GM12872 (cell line): ENCODE data around the gene CTDSP2.

Source experiments
- TF ChIP-seq, protein P1 (sequence below): IDR thresholded peaks from 3 replicates; pipeline ENCODE4 v1.5.1; 2011; ENCODE audit warnings: low read depth, mild to moderate bottlenecking, low read length, moderate library complexity; ENCODE audit not compliant: insufficient read depth

Gene CTDSP2

DNA sequence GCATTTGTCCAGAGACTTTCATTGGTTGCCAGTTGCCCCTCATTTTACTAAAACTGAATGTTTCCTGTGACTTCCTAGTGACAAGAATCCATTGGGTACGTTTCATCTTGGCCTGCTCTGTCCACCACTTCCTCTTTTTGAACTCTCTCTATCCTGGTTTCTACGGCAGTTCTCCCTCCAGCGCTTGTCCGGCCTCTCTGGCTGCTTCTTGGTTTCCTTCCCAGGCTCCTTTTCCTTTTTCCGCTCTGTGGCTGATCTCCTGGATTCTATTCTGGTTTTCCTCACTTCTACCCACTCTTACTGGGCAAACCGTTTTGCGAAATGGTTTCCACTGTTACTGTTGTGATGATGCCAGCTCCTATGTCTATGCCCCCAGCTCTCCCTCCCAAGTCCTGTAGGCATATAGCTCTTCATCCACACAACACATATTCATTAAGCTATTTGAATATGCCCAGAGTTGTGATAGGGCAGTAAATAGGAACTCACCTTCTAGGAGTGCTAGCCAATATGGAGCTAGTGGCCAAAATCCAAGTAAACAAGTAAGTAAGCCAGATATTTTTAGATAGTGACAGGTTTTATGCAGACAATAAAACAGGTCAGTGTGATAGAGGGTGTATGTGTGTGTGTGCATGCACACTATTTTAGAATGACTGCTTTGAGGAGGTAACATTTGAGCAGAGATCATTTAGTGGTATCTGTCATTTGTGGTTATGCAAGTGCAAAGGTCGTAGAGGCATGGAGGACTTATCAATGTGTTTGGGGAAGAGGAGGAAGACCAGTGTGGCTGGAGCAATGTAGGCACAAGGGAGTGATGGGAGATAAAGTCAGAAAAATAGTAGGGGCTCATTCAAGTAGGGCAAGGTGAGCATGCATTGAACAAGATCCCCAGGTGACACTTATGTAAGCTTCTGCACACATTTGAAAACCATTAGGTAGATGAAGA, 27.9 kb upstream of the CTDSP2 start:
- TF ChIP-seq, protein P1, sequence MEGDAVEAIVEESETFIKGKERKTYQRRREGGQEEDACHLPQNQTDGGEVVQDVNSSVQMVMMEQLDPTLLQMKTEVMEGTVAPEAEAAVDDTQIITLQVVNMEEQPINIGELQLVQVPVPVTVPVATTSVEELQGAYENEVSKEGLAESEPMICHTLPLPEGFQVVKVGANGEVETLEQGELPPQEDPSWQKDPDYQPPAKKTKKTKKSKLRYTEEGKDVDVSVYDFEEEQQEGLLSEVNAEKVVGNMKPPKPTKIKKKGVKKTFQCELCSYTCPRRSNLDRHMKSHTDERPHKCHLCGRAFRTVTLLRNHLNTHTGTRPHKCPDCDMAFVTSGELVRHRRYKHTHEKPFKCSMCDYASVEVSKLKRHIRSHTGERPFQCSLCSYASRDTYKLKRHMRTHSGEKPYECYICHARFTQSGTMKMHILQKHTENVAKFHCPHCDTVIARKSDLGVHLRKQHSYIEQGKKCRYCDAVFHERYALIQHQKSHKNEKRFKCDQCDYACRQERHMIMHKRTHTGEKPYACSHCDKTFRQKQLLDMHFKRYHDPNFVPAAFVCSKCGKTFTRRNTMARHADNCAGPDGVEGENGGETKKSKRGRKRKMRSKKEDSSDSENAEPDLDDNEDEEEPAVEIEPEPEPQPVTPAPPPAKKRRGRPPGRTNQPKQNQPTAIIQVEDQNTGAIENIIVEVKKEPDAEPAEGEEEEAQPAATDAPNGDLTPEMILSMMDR: no peak

DNA sequence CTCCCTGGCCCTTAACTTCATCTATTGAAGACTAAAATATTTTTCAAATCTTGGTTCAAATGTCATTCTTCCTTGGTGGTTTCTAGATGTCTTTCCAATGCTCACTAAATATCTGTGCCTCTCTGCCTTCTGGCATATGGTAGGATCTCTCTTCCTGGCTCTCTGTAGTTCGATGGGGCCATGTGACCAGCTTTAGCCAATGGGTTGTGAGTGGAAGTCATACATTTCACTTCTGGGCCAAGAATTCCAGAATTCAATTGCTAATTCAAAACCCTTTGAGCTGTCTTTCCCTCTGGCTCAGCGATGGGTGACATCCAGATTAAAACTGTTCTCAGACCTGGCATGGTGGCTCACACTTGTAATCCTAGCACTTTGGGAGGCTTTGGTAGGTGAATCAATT, 25.8 kb upstream of the CTDSP2 start:
- TF ChIP-seq, protein P1: no peak

DNA sequence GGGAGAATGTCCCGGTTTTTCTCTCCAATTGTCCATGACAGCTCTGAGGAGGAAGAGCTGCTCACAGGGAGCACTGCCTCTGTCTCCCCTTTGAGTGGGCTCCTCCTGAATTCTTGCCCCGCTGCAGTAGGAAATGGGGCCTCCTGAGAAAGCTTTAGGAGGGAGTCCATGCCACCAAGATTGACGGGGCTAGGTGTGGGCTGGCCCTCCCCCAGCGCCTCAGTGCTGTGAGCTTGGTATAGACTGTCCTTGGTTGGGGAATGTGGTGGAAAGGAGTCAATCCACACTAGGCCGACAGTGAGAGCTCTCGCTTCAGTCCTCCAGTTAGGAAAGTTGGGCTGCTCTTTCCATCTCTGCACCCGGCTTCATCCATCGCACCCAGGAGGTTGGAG, 23.4 kb upstream of the CTDSP2 start:
- TF ChIP-seq, protein P1: no peak

DNA sequence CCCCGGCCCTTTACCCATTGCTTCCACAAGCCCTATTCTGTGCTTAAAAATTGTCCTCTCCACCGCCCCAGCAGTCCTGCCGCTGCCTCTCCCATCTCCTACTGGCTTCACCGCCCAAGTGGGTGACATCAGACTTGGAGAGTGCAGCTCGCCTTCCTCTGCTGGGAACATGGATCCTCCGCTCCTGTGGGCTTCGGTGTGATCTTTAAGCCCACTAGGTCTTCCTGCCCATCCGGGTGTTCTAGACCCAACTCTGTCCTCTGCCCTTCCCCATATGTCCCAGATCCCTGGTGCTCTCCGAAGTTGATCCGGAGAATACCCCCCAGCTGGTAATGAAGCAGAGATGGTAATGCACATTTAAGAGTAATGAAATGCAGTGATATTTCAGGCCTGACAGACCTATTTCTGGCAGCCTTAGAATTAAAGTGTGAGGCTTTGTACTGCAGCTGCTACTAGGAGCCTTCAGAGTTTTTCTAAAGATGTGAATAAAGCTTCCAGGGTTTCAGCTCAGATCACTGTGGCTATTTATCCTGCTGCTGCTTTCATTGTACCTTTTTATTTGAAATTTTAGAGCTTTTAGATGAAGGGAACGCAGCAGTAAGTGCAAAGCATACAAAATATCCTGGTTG, 22.9 kb upstream of the CTDSP2 start:
- TF ChIP-seq, protein P1: no peak

DNA sequence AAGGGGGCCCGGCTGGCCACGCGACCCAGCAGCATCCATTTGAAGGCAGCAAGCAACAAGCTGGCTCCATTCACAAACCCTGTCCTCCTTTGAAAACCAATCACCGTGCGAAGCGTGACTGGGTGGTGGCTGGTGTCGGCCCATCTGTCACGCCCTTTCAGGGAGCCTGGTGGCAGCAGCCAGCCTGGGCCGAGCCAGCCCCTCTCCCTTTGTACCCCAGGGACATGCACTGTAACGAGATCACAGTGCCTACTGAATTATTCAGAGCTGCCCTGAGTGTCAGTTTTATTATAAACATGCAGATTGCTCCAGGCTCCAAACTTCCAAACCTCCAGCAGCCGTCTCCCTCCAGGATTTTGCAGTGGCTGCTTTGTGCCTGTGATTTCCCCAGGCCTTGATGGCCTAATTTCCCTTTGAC, 22.3 kb upstream of the CTDSP2 start:
- TF ChIP-seq, protein P1: no peak

DNA sequence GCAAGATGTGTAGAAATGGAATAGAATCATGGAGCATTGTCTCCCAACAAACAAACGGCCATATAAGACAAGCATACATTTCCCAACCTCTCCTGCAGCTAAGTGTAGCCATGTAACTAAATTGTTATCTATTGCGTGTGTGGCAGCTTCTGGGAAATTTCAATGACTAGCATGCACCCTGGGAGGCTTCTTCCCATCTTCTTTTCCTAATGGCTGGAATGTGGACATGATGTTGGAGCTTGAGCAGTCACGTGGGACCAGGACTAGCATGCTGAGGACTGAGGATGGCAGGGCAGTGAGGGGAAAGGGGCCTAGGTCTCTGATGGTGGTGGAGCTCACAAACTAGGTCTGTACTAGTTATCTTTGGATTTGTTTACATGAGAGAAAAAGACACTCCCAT, 21.7 kb upstream of the CTDSP2 start:
- TF ChIP-seq, protein P1: no peak

DNA sequence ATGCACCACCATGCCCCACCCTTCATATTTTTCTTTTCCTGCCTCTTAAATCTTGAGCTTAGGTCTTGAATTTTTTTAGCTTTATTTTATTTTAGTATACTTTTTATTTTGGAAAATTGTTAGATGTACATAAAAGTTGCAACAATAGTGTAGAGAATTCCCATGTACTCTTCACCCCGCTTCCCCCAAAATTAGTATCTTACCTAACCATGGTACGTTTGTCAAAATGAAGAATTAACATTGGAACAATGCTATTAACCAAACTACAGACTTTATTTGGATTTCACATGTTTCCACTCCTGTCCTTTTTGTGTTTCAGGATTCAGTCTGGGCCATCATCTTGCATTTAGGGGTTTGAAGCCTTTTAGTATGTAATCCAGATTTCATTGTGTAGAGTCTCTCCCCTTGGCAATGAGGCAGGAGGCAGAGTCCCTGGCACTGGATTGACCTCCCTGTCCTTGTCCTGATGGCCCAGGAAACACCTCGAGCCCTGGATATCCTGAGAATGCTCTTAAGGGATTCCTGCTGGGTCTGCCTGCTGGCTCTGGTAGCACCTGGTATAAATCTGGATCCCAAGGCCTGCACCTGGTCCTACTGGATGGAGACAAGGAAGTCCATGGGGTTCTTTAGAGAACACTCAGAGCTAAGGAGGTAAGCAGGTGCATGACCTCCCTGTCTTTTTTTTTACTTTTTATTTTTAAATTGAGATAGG, 19.9 kb upstream of the CTDSP2 start:
- TF ChIP-seq, protein P1: no peak
